IMR-90 (cell line): ENCODE results near the gene UBE2O. TPM values are rescaled to one million over a fixed set of nuclear protein-coding genes. Genes with fewer than 3 reads are reported as not detected.
A peak's percentile ranks its signal among the peaks of the same experiment; 100 is the strongest.

ENCODE experiments used
- ATAC-seq: fragments of 200-7000 bp; cut with Tn5 transposase; 2 replicates; pipeline ENCODE4 v1.9.1; 2020; ENCODE audit warnings: low read depth, mild to moderate bottlenecking, moderate library complexity
- BruUV-seq: library from RNA; stranded (reverse); fragments of 400-500 nt; replicated peaks from 2 replicates; lab custom pipeline; 2021; lab: Mats Ljungman, UMichigan
- CTCF ChIA-PET: fragments of 300-600 bp; formaldehyde crosslinking; extraction: SDS; loops from one replicate; lab custom pipeline; 2021; ENCODE audit warnings: antibody characterized with exemption; lab: Yijun Ruan, JAX
- POLR2A ChIA-PET: fragments of 300-600 bp; sonication (Branson Sonifier 250); formaldehyde crosslinking; loops from one replicate; lab custom pipeline; 2022; ENCODE audit warnings: antibody characterized with exemption; ENCODE audit not compliant: unreplicated experiment; lab: Charles Lee
- DNase-seq: peaks from one replicate; pipeline ENCODE4 v3.0.0; 2013
- H2AFZ ChIP-seq: replicated peaks from 2 replicates; pipeline ENCODE3; 2013; ENCODE audit warnings: low read length, mild to moderate bottlenecking; ENCODE audit not compliant: poor library complexity
- H2AK5ac ChIP-seq: 2 replicates; pipeline ENCODE4 v1.6.1; 2013; ENCODE audit warnings: low read depth, low read length, inconsistent platforms
- H2AK9ac ChIP-seq: replicated peaks from 2 replicates; pipeline ENCODE3; 2013; ENCODE audit warnings: mild to moderate bottlenecking, low read depth, low read length, moderate library complexity; ENCODE audit not compliant: poor library complexity
- H2BK120ac ChIP-seq: 2 replicates; pipeline ENCODE4 v1.6.1; 2013; ENCODE audit warnings: low read depth, low read length, inconsistent platforms
- H2BK15ac ChIP-seq: 3 replicates; pipeline ENCODE4 v1.6.1; 2013; ENCODE audit warnings: low read depth, low read length, inconsistent platforms
- H2BK20ac ChIP-seq: 2 replicates; pipeline ENCODE4 v1.6.1; 2013; ENCODE audit warnings: low read depth, mild to moderate bottlenecking, inconsistent platforms, low read length, moderate library complexity
- H2BK5ac ChIP-seq: 2 replicates; pipeline ENCODE4 v1.6.1; 2013; ENCODE audit warnings: mild to moderate bottlenecking, low read depth, low read length, inconsistent platforms; ENCODE audit not compliant: poor library complexity, severe bottlenecking
- H3K14ac ChIP-seq: replicated peaks from 2 replicates; pipeline ENCODE4 v1.6.1; 2013; ENCODE audit warnings: low read depth, low read length, inconsistent platforms
- H3K18ac ChIP-seq: 2 replicates; pipeline ENCODE4 v1.6.1; 2013; ENCODE audit warnings: low read depth, low read length, control low read depth
- H3K23ac ChIP-seq: 2 replicates; pipeline ENCODE4 v1.6.1; 2013; ENCODE audit warnings: low read depth, low read length, inconsistent platforms
- H3K27ac ChIP-seq: 2 replicates; pipeline ENCODE4 v1.5.1; 2013; ENCODE audit warnings: mild to moderate bottlenecking, control low read depth, low read length; ENCODE audit not compliant: insufficient read depth
- H3K27me3 ChIP-seq: 2 replicates; pipeline ENCODE4 v1.6.1; 2013; ENCODE audit warnings: low read length; ENCODE audit not compliant: control insufficient read depth, insufficient read depth
- H3K36me3 ChIP-seq: 2 replicates; pipeline ENCODE4 v1.6.1; 2013; ENCODE audit warnings: low read length, mixed read lengths; ENCODE audit not compliant: control insufficient read depth, insufficient read depth
- H3K4ac ChIP-seq: 2 replicates; pipeline ENCODE4 v1.6.1; 2013; ENCODE audit warnings: low read depth, low read length, inconsistent platforms
- H3K4me1 ChIP-seq: 2 replicates; pipeline ENCODE4 v1.6.1; 2013; ENCODE audit warnings: low read length, mixed read lengths; ENCODE audit not compliant: control insufficient read depth, insufficient read depth
- H3K4me2 ChIP-seq: 2 replicates; pipeline ENCODE4 v1.6.1; 2013; ENCODE audit warnings: low read depth, mild to moderate bottlenecking, control low read depth, low read length, moderate library complexity
- H3K4me3 ChIP-seq: 2 replicates; pipeline ENCODE4 v1.5.1; 2013; ENCODE audit warnings: low read depth, mild to moderate bottlenecking, control low read depth, low read length, moderate library complexity; ENCODE audit not compliant: insufficient read depth
- H3K56ac ChIP-seq: 2 replicates; pipeline ENCODE4 v1.6.1; 2013; ENCODE audit warnings: low read length, inconsistent platforms; ENCODE audit not compliant: insufficient read depth; ENCODE audit errors: extremely low read depth
- H3K79me1 ChIP-seq, 2 experiments: 2 replicates each; pipeline ENCODE4 v1.6.1; 2013; ENCODE audit warnings: low read length in 2 of 2, inconsistent platforms in 1 of 2, low read depth in 1 of 2
- H3K9ac ChIP-seq: 2 replicates; pipeline ENCODE4 v1.6.1; 2013; ENCODE audit warnings: low read depth, low read length, control low read depth
- H3K9me1 ChIP-seq: 2 replicates; pipeline ENCODE4 v1.6.1; 2013; ENCODE audit warnings: low read length, inconsistent platforms; ENCODE audit not compliant: insufficient read depth
- H3K9me3 ChIP-seq: 2 replicates; pipeline ENCODE4 v1.6.1; 2013; ENCODE audit warnings: low read length; ENCODE audit not compliant: control insufficient read depth, insufficient read depth
- H4K20me1 ChIP-seq: 2 replicates; pipeline ENCODE4 v1.6.1; 2013; ENCODE audit warnings: low read length, inconsistent platforms; ENCODE audit not compliant: insufficient read depth
- H4K5ac ChIP-seq: 2 replicates; pipeline ENCODE4 v1.6.1; 2013; ENCODE audit warnings: mild to moderate bottlenecking, low read depth, low read length, control low read depth
- H4K8ac ChIP-seq, 2 experiments: 2 replicates each; pipeline ENCODE4 v1.6.1; 2013; ENCODE audit warnings: low read depth in 2 of 2, low read length in 2 of 2, control low read depth in 1 of 2, inconsistent platforms in 1 of 2
- H4K91ac ChIP-seq: 2 replicates; pipeline ENCODE4 v1.6.1; 2013; ENCODE audit warnings: low read depth, low read length, inconsistent platforms; ENCODE audit not compliant: insufficient read depth
- POLR2A ChIP-seq: IDR thresholded peaks from 2 replicates; pipeline ENCODE4 v1.6.1; 2012; ENCODE audit warnings: mild to moderate bottlenecking, low read depth, low read length
- SMC3 ChIP-seq: fragments of 150-350 bp; IDR thresholded peaks from 2 replicates; pipeline ENCODE4 v1.6.1; 2016; ENCODE audit warnings: low read depth, mild to moderate bottlenecking, antibody characterized with exemption, low read length, moderate library complexity
- WGBS, 2 experiments: methylation state at CpG; one replicate each; pipeline versions ENCODE4 v1.1.5 to v1.1.7; 2013; ENCODE audit warnings: missing lambda C conversion rate in 2 of 2; ENCODE audit not compliant: insufficient read length in 1 of 2; ENCODE audit errors: extremely low coverage in 2 of 2; 5-methylcytosine and 5-hydroxymethylcytosine counted together
- dilution Hi-C: fragments of 300-500 bp; cut with HindIII; formaldehyde crosslinking; loops from one replicate; pipeline ENCODE4 v1.14.3; 2018; ENCODE audit warnings: low sequenced_read_pairs; ENCODE audit not compliant: unreplicated experiment
- in situ Hi-C: fragments of 300-500 bp; cut with MboI; formaldehyde crosslinking; loops from 3 replicates; pipeline ENCODE4 v1.14.3; 2019; ENCODE audit warnings: low sequenced_read_pairs, inconsistent platforms, mixed read lengths
- intact Hi-C: fragments of 100-400 bp; cut with micrococcal nuclease; formaldehyde crosslinking; loops from 2 replicates; pipeline ENCODE4 v1.10.0; 2022
- polyA plus RNA-seq, 3 experiments: library from polyadenylated mRNA; depleted of rRNA; stranded (reverse); fragments of >200 nt; gene quantifications; 2 replicates each; pipeline ENCODE4 v1.2.3, GENCODE V29; 2012; ENCODE audit warnings: low replicate concordance in 1 of 3
- total RNA-seq: library from RNA; depleted of rRNA; stranded (reverse); fragments of >200 nt; gene quantifications from 2 replicates; pipeline ENCODE4 v1.2.3, GENCODE V29; 2012

UBE2O gene
- total and polyA plus RNA-seq, 2 of the 4 experiments (the other 2 are of a cell fraction), result 17.6 TPM

DNA sequence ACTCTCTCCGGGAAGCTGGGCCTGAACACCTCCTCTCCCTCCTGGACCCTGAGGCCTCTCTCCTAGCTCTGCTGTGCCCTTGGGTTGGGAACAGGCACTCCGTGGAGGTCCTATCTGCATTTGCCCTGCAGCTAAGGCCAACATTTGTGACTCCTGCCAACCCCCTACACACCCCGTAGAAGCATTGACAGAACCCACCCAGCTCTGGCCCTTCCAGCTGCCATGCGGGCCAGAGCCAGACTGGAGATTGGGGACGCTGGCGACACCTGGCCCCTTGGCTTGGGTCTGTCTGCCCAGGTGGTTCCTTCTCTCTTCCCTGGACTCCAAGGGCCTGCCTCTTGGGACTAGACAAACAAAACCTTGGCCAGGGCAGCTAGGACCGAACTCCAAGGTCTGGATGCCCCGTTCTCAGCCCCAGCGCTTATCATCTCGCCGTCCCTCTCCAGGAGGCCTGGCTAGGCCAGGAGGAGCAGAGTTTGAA, 48.9 kb upstream of the UBE2O start:
- Histone ChIP-seq H3K4me1 (peaks cover 29% of the 10 kb centered on the region), H2AK9ac (peak overlapping the region; percentile 94), H3K4me2 (peak overlapping the region; percentile 97), H2BK15ac (peak overlapping the region; percentile 80; the same call in 1 of the 3 replicates), H3K9ac (peak overlapping the region; percentile 73), H2AFZ (peak overlapping the region; percentile 92), H4K8ac (peak overlapping the region; percentile 93 to 96), H2BK5ac (peak overlapping the region; percentile 25), H2AK5ac (peak overlapping the region; percentile 81), H4K91ac (peak overlapping the region; percentile 69; the same call in 1 of the 2 replicates), H3K27ac (peak overlapping the region; percentile 26), H3K18ac (peak overlapping the region; percentile 86), H2BK20ac (peak overlapping the region; percentile 32; the same call in 1 of the 2 replicates), H3K79me1 (peaks cover 4 to 30% of the 10 kb centered on the region in 2 experiments; a peak in 3 of 4 replicates), H2BK120ac (peak overlapping the region; percentile 80), H4K5ac (peak overlapping the region; percentile 100), H3K4me3 (peak overlapping the region; percentile 82), H3K23ac (peak overlapping the region; percentile 89), H3K9me3 (no peaks in the 10 kb centered on the region), H3K4ac (peak overlapping the region; percentile 85), H3K36me3 (no peaks in the 10 kb centered on the region), H3K14ac (peak overlapping the region; percentile 96), H4K20me1 (no peaks in the 10 kb centered on the region), H3K56ac (no peak overlapping the region), H3K27me3 (peaks cover 3% of the 10 kb centered on the region; the same call in 1 of the 2 replicates), H3K9me1 (peaks cover 16% of the 10 kb centered on the region)
- in situ Hi-C loops (loop anchor here (10.0 kb wide), 2 partner anchors 97 to 197 kb away; partner anchors contain the start of gene QRICH2), dilution Hi-C loops (no loop called here), intact Hi-C loops (no loop called here)
- TF ChIP-seq SMC3 (no peak), POLR2A (0 out of 2 replicates have a peak, but pooled peaks have one; percentile 4)
- no TSS peak for BruUV-seq
- POLR2A ChIA-PET, result no interaction called here
- DNase-seq (no peak), ATAC-seq (no peak)
- 66% methylated on average over 3 of the region's 11 CpGs; no CpG with 5 or more reads in 1 of the 2 experiments for WGBS, 2 experiments
- CTCF ChIA-PET, result interaction anchor here (1.6 kb wide), 1 partner anchor 117 kb away, joined by 4 read pairs; no protein-coding TSS in a partner anchor
